ENCODE results near the gene NDUFB3.

Gene NDUFB3

GRCh38 chr2:201128033-201128432 lies 56.2 kb downstream of the NDUFB3 start:
- DNase-seq (ENCODE audit: low read depth in 2 of 2) = no peak

GRCh38 chr2:201128933-201129505 lies 57.2 kb downstream of the NDUFB3 start:
- DNase-seq (ENCODE audit: low read depth in 2 of 2) = no peak

- DNase-seq (ENCODE audit: low read depth in 2 of 2) = no peak
Measured at GRCh38 chr2:201130524-201131186, 58.9 kb downstream of the NDUFB3 start.

- no peak for DNase-seq (ENCODE audit: low read depth in 2 of 2)
Measured at GRCh38 chr2:201132518-201132917, 60.7 kb downstream of the NDUFB3 start.
